Lower leg skin (tissue), 3 donors: ENCODE data around the gene INPP5D.

Source experiments
- CTCF ChIP-seq, 3 donors: fragments of 450-650 bp; IDR thresholded peaks; one replicate each; pipeline ENCODE4 v1.5.1; 2016; ENCODE audit warnings: antibody characterized with exemption in 3 of 3, mild to moderate bottlenecking in 3 of 3, moderate library complexity in 2 of 3
- POLR2A ChIP-seq, 2 donors: fragments of 450-650 bp; IDR thresholded peaks; one replicate each; pipeline ENCODE4 v1.6.1; 2016 to 2017; ENCODE audit warnings: antibody characterized with exemption in 2 of 2, mild to moderate bottlenecking in 1 of 2, moderate library complexity in 1 of 2

GRCh38 chr2:233029321-233029720, 30.8 kb upstream of the INPP5D start:
- TF ChIP-seq POLR2A (IDR thresholded peaks at IDR 0.05), result no peak
- no peak for TF ChIP-seq CTCF (IDR thresholded peaks at IDR 0.05)
